Trophoblast cell (in vitro differentiated cells and primary cell): ENCODE measurements around the gene ABTB2.
"Not testable (repeated sequence)": the region's sequence is repeated elsewhere in the genome, so short reads cannot be mapped to it uniquely, and the experiment has no call there.

Source experiments
- DNase-seq, 2 donors: peaks; one replicate each; pipeline ENCODE4 v3.0.0-alpha.2; 2016
- H2AFZ ChIP-seq: 2 replicates; pipeline ENCODE4 v1.6.1; 2013; ENCODE audit warnings: low read length, moderate library complexity, mild to moderate bottlenecking; ENCODE audit not compliant: insufficient read depth, poor library complexity
- H2AK5ac ChIP-seq: 2 replicates; pipeline ENCODE4 v1.6.1; 2013; ENCODE audit warnings: mild to moderate bottlenecking, low read length
- H2BK120ac ChIP-seq: 2 replicates; pipeline ENCODE4 v1.6.1; 2013; ENCODE audit warnings: low read length, mild to moderate bottlenecking, moderate library complexity; ENCODE audit not compliant: insufficient read depth, poor library complexity
- H2BK12ac ChIP-seq: 2 replicates; pipeline ENCODE4 v1.6.1; 2013; ENCODE audit warnings: mild to moderate bottlenecking, low read length, moderate library complexity
- H2BK5ac ChIP-seq: 2 replicates; pipeline ENCODE4 v1.6.1; 2013; ENCODE audit warnings: low read length, low read depth, moderate library complexity, mild to moderate bottlenecking; ENCODE audit not compliant: poor library complexity
- H3K14ac ChIP-seq: 2 replicates; pipeline ENCODE4 v1.6.1; 2013; ENCODE audit warnings: mild to moderate bottlenecking, low read length
- H3K18ac ChIP-seq: 2 replicates; pipeline ENCODE4 v1.6.1; 2013; ENCODE audit warnings: mild to moderate bottlenecking, low read length
- H3K23ac ChIP-seq: 2 replicates; pipeline ENCODE4 v1.6.1; 2013; ENCODE audit warnings: low read length
- H3K27ac ChIP-seq: 2 replicates; pipeline ENCODE4 v1.5.1; 2013; ENCODE audit warnings: low read depth, mild to moderate bottlenecking, inconsistent platforms, low read length, moderate library complexity
- H3K27me3 ChIP-seq: 2 replicates; pipeline ENCODE4 v1.6.1; 2013; ENCODE audit warnings: inconsistent platforms, mild to moderate bottlenecking, low read length, moderate library complexity; ENCODE audit not compliant: insufficient read depth
- H3K36me3 ChIP-seq, 2 experiments: 1 replicate in 1 of 2; 2 replicates in 1 of 2; pipeline ENCODE4 v1.6.1; 2013; ENCODE audit warnings: low read length in 2 of 2, mild to moderate bottlenecking in 2 of 2, moderate library complexity in 1 of 2; ENCODE audit not compliant: insufficient read depth in 2 of 2, control insufficient read depth in 1 of 2
- H3K4ac ChIP-seq: 2 replicates; pipeline ENCODE4 v1.6.1; 2013; ENCODE audit warnings: low read depth, mild to moderate bottlenecking, low read length, moderate library complexity
- H3K4me1 ChIP-seq, 2 experiments: 1 replicate in 1 of 2; 2 replicates in 1 of 2; pipeline ENCODE4 v1.6.1; 2013; ENCODE audit warnings: low read length in 2 of 2, mild to moderate bottlenecking in 2 of 2, moderate library complexity in 1 of 2; ENCODE audit not compliant: insufficient read depth in 2 of 2, control insufficient read depth in 1 of 2
- H3K4me2 ChIP-seq: 2 replicates; pipeline ENCODE4 v1.6.1; 2013; ENCODE audit warnings: inconsistent platforms, mild to moderate bottlenecking, low read length, moderate library complexity
- H3K4me3 ChIP-seq: 2 replicates; pipeline ENCODE4 v1.5.1; 2013; ENCODE audit warnings: mild to moderate bottlenecking, low read depth, low read length, inconsistent platforms
- H3K79me1 ChIP-seq: one replicate; pipeline ENCODE4 v1.6.1; 2013; ENCODE audit warnings: low read length
- H3K79me2 ChIP-seq: 2 replicates; pipeline ENCODE4 v1.6.1; 2013; ENCODE audit warnings: low read length, mild to moderate bottlenecking; ENCODE audit not compliant: control insufficient read depth, insufficient read depth, poor library complexity
- H3K9ac ChIP-seq: 2 replicates; pipeline ENCODE4 v1.6.1; 2013; ENCODE audit warnings: mild to moderate bottlenecking, low read length
- H3K9me3 ChIP-seq: 2 replicates; pipeline ENCODE4 v1.6.1; 2013; ENCODE audit warnings: low read depth, mild to moderate bottlenecking, control low read depth, inconsistent platforms, low read length; ENCODE audit not compliant: insufficient read depth
- H4K12ac ChIP-seq: 2 replicates; pipeline ENCODE4 v1.6.1; 2013; ENCODE audit warnings: low read depth, mild to moderate bottlenecking, low read length, moderate library complexity
- H4K8ac ChIP-seq: 2 replicates; pipeline ENCODE4 v1.6.1; 2013; ENCODE audit warnings: low read depth, mild to moderate bottlenecking, low read length, moderate library complexity
- H4K91ac ChIP-seq: one replicate; pipeline ENCODE4 v1.6.1; 2013; ENCODE audit warnings: low read depth, mild to moderate bottlenecking, low read length, moderate library complexity
- WGBS: extraction: QIAGEN DNeasy Blood & Tissue Kit; methylation state at CpG from one replicate; pipeline ENCODE4 v1.1.7; 2013; ENCODE audit warnings: missing lambda C conversion rate; ENCODE audit not compliant: insufficient read length, insufficient coverage; ENCODE audit errors: extremely low coverage; 5-methylcytosine and 5-hydroxymethylcytosine counted together

ABTB2 gene

DNA sequence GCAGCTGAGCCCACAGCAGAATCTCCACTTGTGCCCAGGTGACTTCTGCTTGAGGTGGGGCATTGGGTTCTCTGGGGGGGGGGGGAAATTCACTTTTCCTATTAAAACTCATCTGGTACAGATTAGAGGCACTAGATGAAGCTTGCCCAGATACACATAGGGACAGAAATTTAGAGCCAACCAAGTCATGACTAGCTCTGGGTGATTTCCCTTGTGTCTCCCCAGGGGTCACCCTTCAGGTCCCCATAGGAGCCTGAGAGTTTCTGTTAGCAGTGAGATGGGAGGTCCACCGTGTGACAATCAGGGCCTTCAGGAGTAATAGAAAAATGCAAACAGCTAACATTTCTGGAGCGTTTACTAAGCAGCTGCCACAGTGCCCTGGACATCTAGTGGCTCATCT is 175.4 kb downstream of the ABTB2 start:
- H3K9ac ChIP-seq = no peak overlapping the region
- peaks cover 4% of the 10 kb centered on the region in 2 experiments for H3K36me3 ChIP-seq
- H3K14ac ChIP-seq = no peak overlapping the region
- no peak overlapping the region for H4K91ac ChIP-seq
- no peak overlapping the region for H2BK12ac ChIP-seq
- no peak overlapping the region for H4K12ac ChIP-seq
- H2BK5ac ChIP-seq = no peak overlapping the region
- H3K79me2 ChIP-seq = no peaks in the 10 kb centered on the region
- H2BK120ac ChIP-seq = no peak overlapping the region
- WGBS = no CpG with 5 or more reads among the region's 2 CpGs
- H3K27me3 ChIP-seq = no peaks in the 10 kb centered on the region
- no peaks in the 10 kb centered on the region for H3K79me1 ChIP-seq
- peaks cover 2 to 7% of the 10 kb centered on the region in 2 experiments for H3K4me1 ChIP-seq
- H3K27ac ChIP-seq = no peak overlapping the region
- H3K4ac ChIP-seq = no peak overlapping the region
- H2AFZ ChIP-seq = no peak overlapping the region
- peaks cover 2% of the 10 kb centered on the region for H3K9me3 ChIP-seq
- H3K4me2 ChIP-seq = no peak overlapping the region
- no peak overlapping the region for H3K18ac ChIP-seq
- H3K4me3 ChIP-seq = no peak overlapping the region
- H2AK5ac ChIP-seq = no peak overlapping the region
- no peak overlapping the region for H4K8ac ChIP-seq
- DNase-seq = no peak
- no peak overlapping the region for H3K23ac ChIP-seq

- no peak overlapping the region for H3K14ac ChIP-seq
- no peak overlapping the region for H3K4me2 ChIP-seq
- WGBS = no CpG with 5 or more reads among the region's 8 CpGs
- no peak overlapping the region for H2BK120ac ChIP-seq
- H3K4me1 ChIP-seq = peaks cover 2 to 7% of the 10 kb centered on the region in 2 experiments
- DNase-seq = no peak
- H4K8ac ChIP-seq = no peak overlapping the region
- H2BK12ac ChIP-seq = no peak overlapping the region
- no peaks in the 10 kb centered on the region for H3K27me3 ChIP-seq
- no peak overlapping the region for H2AFZ ChIP-seq
- peaks cover 2% of the 10 kb centered on the region for H3K9me3 ChIP-seq
- no peak overlapping the region for H3K4me3 ChIP-seq
- H3K23ac ChIP-seq = no peak overlapping the region
- no peak overlapping the region for H4K91ac ChIP-seq
- H3K79me1 ChIP-seq = no peaks in the 10 kb centered on the region
- H4K12ac ChIP-seq = no peak overlapping the region
- H3K27ac ChIP-seq = no peak overlapping the region
- no peak overlapping the region for H2AK5ac ChIP-seq
- no peak overlapping the region for H3K4ac ChIP-seq
- no peak overlapping the region for H3K18ac ChIP-seq
- no peak overlapping the region for H3K9ac ChIP-seq
- peaks cover 4% of the 10 kb centered on the region in 2 experiments for H3K36me3 ChIP-seq
- no peaks in the 10 kb centered on the region for H3K79me2 ChIP-seq
- H2BK5ac ChIP-seq = no peak overlapping the region
These were observed 175.9 kb downstream of the ABTB2 start for GRCh38 chr11:34181856-34182405.

DNA sequence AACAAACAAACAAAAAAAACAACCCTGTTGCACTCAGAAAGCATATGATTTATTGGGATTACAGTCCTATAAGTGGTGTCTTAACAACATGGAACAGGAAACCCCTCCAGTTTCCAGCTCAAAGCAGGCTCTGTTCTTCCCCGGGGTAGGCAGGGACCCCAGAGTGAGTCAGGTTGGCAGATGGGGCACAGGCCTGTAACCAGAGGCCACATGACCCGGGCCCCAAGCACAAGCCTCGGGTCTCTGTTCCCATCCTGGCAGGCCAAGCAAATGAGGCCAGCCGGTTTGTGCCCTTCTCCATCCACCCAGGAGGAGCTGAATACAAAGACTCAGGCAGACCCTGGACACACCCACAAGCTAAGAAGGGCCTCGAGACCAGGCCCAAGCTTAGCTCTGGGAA is 176.6 kb downstream of the ABTB2 start:
- no peak overlapping the region for H3K4me3 ChIP-seq
- H3K18ac ChIP-seq = no peak overlapping the region

DNA sequence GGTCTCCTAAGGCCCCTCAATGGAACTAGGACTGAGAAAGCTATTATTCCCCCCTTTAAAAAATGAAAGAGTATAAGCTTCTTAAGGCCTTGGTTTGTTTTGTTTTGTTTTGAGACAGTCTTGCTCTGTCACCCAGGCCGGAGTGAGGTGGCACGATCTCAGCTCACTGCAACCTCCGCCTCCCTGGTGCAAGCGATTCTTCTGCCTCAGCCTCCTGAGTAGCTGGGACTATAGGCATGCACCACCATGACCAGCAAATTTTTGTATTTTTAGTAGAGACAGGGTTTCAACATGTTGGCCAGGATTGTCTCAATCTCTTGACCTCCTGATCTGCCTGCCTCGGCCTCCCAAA is 177.0 kb downstream of the ABTB2 start:
- not testable (repeated sequence) for H3K4me2 ChIP-seq

More for the DNA sequence above, 176.6 kb downstream of the ABTB2 start:
- H3K79me2 ChIP-seq = no peaks in the 10 kb centered on the region
- no peaks in the 10 kb centered on the region for H3K27me3 ChIP-seq
- no peak overlapping the region for H3K14ac ChIP-seq
- WGBS = no CpG with 5 or more reads among the region's 5 CpGs
- H3K9ac ChIP-seq = no peak overlapping the region
- H2BK12ac ChIP-seq = no peak overlapping the region
- H3K79me1 ChIP-seq = no peaks in the 10 kb centered on the region
- H3K4me2 ChIP-seq = no peak overlapping the region
- peaks cover 2% of the 10 kb centered on the region for H3K9me3 ChIP-seq
- no peak overlapping the region for H4K91ac ChIP-seq
- no peak overlapping the region for H3K27ac ChIP-seq
- no peak overlapping the region for H3K23ac ChIP-seq
- H2AK5ac ChIP-seq = no peak overlapping the region
- no peak overlapping the region for H2AFZ ChIP-seq
- no peak overlapping the region for H2BK120ac ChIP-seq
- H3K4ac ChIP-seq = no peak overlapping the region
- no peak for DNase-seq
- H4K8ac ChIP-seq = no peak overlapping the region
- H2BK5ac ChIP-seq = no peak overlapping the region
- peaks cover under 1 to 2% of the 10 kb centered on the region in 2 experiments for H3K4me1 ChIP-seq
- H4K12ac ChIP-seq = no peak overlapping the region
- peaks cover 4% of the 10 kb centered on the region in 2 experiments for H3K36me3 ChIP-seq

More for the DNA sequence above, 177.0 kb downstream of the ABTB2 start:
- not testable (repeated sequence) for H3K4ac ChIP-seq, H3K14ac ChIP-seq, H2BK120ac ChIP-seq, H2AK5ac ChIP-seq, H3K4me1 ChIP-seq, DNase-seq, H3K27ac ChIP-seq, H3K9me3 ChIP-seq, H3K79me1 ChIP-seq, H3K18ac ChIP-seq, H3K79me2 ChIP-seq, H4K8ac ChIP-seq, H3K23ac ChIP-seq, H2BK12ac ChIP-seq, H3K27me3 ChIP-seq, H4K12ac ChIP-seq, H2AFZ ChIP-seq, H4K91ac ChIP-seq, H3K36me3 ChIP-seq, H3K4me3 ChIP-seq, H2BK5ac ChIP-seq, H3K9ac ChIP-seq
- no CpG with 5 or more reads among the region's 5 CpGs for WGBS
